Measurements from ENCODE around the gene PKP4. TPM values are rescaled to one million over a fixed set of nuclear protein-coding genes. Genes with fewer than 3 reads are reported as not detected.

The PKP4 gene
- total and polyA plus RNA-seq, 2 donors (not counting 1 experiment from before 2014, with no cell fraction given): 2.0 to 13.3 TPM

GRCh38 chr2:158499383-158499782 lies 42.6 kb downstream of the PKP4 start:
- H3K4me2 ChIP-seq (replicated peaks; ENCODE audit: low read depth, low read length, poor library complexity, severe bottlenecking): no peak overlapping the region
- H3K4me3 ChIP-seq (ENCODE audit: control extremely low read depth in 1 of 5, extremely low read depth in 1 of 5, insufficient read depth in 1 of 5, low read depth in 2 of 5, low read length in 4 of 5): no peak overlapping the region
- Mint-ChIP-seq H3K4me1 (no peaks in the 10 kb centered on the region), H3K27ac (no peak overlapping the region), H3K4me3 (no peak overlapping the region), H3K27me3 (no peaks in the 10 kb centered on the region), H3K9me3 (ENCODE audit: insufficient read depth) (no peaks in the 10 kb centered on the region)
- no peaks in the 10 kb centered on the region for H4K20me1 ChIP-seq (ENCODE audit: control insufficient read depth, insufficient read depth, low read length, poor library complexity, severe bottlenecking)
- H3K9ac ChIP-seq (ENCODE audit: low read length): no peak overlapping the region
- POLR2A ChIA-PET: no interaction called here
- H3K79me2 ChIP-seq (ENCODE audit: control insufficient read depth, insufficient read depth, low read length): no peaks in the 10 kb centered on the region
- no peaks in the 10 kb centered on the region for H3K27me3 ChIP-seq (replicated peaks in 1 of 4; ENCODE audit: control extremely low read depth in 1 of 4, control insufficient read depth in 3 of 4, insufficient read depth in 4 of 4, low read length in 3 of 4)
- intact Hi-C loops (cut with micrococcal nuclease): no loop called here
- CTCF ChIA-PET: no interaction called here
- no peaks in the 10 kb centered on the region for H3K9me3 ChIP-seq (ENCODE audit: control extremely low read depth in 1 of 3, control insufficient read depth in 2 of 3, insufficient read depth in 1 of 3, low read length in 2 of 3)
- WGBS (ENCODE audit: insufficient coverage): no CpG with 5 or more reads among the region's 2 CpGs
- H2AFZ ChIP-seq (ENCODE audit: insufficient read depth, low read depth, low read length, poor library complexity, severe bottlenecking): no peak overlapping the region
- ATAC-seq (ENCODE audit: low read depth) (no peak), DNase-seq (no peak)
- no peaks in the 10 kb centered on the region for H3K4me1 ChIP-seq (ENCODE audit: control insufficient read depth in 2 of 2, insufficient read depth in 2 of 2, low read length in 2 of 2)
- H3K36me3 ChIP-seq (replicated peaks in 1 of 2; ENCODE audit: control extremely low read depth in 1 of 2, control insufficient read depth in 1 of 2, extremely low read depth in 1 of 2, insufficient read depth in 2 of 2, low read length in 1 of 2): no peaks in the 10 kb centered on the region
- TF ChIP-seq EZH2 (IDR thresholded peaks at IDR 0.05; ENCODE audit: borderline replicate concordance, insufficient read depth, low read depth, low read length, poor library complexity, severe bottlenecking) (no peak), CTCF (IDR thresholded peaks at IDR 0.05) (no peak)
- no peak overlapping the region for H3K27ac ChIP-seq (ENCODE audit: low read length in 2 of 2)

GRCh38 chr2:158500333-158500732 lies 43.6 kb downstream of the PKP4 start:
- no peaks in the 10 kb centered on the region for H3K36me3 ChIP-seq (replicated peaks in 1 of 2; ENCODE audit: control extremely low read depth in 1 of 2, control insufficient read depth in 1 of 2, extremely low read depth in 1 of 2, insufficient read depth in 2 of 2, low read length in 1 of 2)
- DNase-seq (no peak), ATAC-seq (ENCODE audit: low read depth) (no peak)
- no peak overlapping the region for H3K4me2 ChIP-seq (replicated peaks; ENCODE audit: low read depth, low read length, poor library complexity, severe bottlenecking)
- Mint-ChIP-seq H3K4me3 (no peak overlapping the region), H3K4me1 (no peaks in the 10 kb centered on the region), H3K27me3 (no peaks in the 10 kb centered on the region), H3K27ac (no peak overlapping the region), H3K9me3 (ENCODE audit: insufficient read depth) (no peaks in the 10 kb centered on the region)
- H3K27ac ChIP-seq (ENCODE audit: low read length in 2 of 2): no peak overlapping the region
- no peaks in the 10 kb centered on the region for H3K9me3 ChIP-seq (ENCODE audit: control extremely low read depth in 1 of 3, control insufficient read depth in 2 of 3, insufficient read depth in 1 of 3, low read length in 2 of 3)
- H3K27me3 ChIP-seq (replicated peaks in 1 of 4; ENCODE audit: control extremely low read depth in 1 of 4, control insufficient read depth in 3 of 4, insufficient read depth in 4 of 4, low read length in 3 of 4): no peaks in the 10 kb centered on the region
- no peaks in the 10 kb centered on the region for H4K20me1 ChIP-seq (ENCODE audit: control insufficient read depth, insufficient read depth, low read length, poor library complexity, severe bottlenecking)
- TF ChIP-seq EZH2 (IDR thresholded peaks at IDR 0.05; ENCODE audit: borderline replicate concordance, insufficient read depth, low read depth, low read length, poor library complexity, severe bottlenecking) (no peak), CTCF (IDR thresholded peaks at IDR 0.05) (no peak)
- no peak overlapping the region for H3K4me3 ChIP-seq (ENCODE audit: control extremely low read depth in 1 of 5, extremely low read depth in 1 of 5, insufficient read depth in 1 of 5, low read depth in 2 of 5, low read length in 4 of 5)
- H3K79me2 ChIP-seq (ENCODE audit: control insufficient read depth, insufficient read depth, low read length): no peaks in the 10 kb centered on the region
- ChIA-PET CTCF (no interaction called here), POLR2A (no interaction called here)
- H2AFZ ChIP-seq (ENCODE audit: insufficient read depth, low read depth, low read length, poor library complexity, severe bottlenecking): no peak overlapping the region
- intact Hi-C loops (cut with micrococcal nuclease): no loop called here
- 100% methylated on average over 2 of the region's 2 CpGs for WGBS (ENCODE audit: insufficient coverage)
- no peaks in the 10 kb centered on the region for H3K4me1 ChIP-seq (ENCODE audit: control insufficient read depth in 2 of 2, insufficient read depth in 2 of 2, low read length in 2 of 2)
- no peak overlapping the region for H3K9ac ChIP-seq (ENCODE audit: low read length)
